Measurements from ENCODE around the gene QPRT.
"Not testable (repeated sequence)": the region's sequence is repeated elsewhere in the genome, so short reads cannot be mapped to it uniquely, and the experiment has no call there.

QPRT gene

GRCh38 chr16:29712809-29713208 lies 33.8 kb downstream of the QPRT start:
- in situ Hi-C loops (cut with MboI; ENCODE audit: low sequenced_read_pairs) = no loop called here

- in situ Hi-C loops (cut with MboI; ENCODE audit: low sequenced_read_pairs) = no loop called here
These were observed 35.4 kb downstream of the QPRT start for GRCh38 chr16:29714396-29714795.

- in situ Hi-C loops (cut with MboI; ENCODE audit: low sequenced_read_pairs) = no loop called here
These were observed 36.0 kb downstream of the QPRT start for GRCh38 chr16:29714972-29715371.

- in situ Hi-C loops (cut with MboI; ENCODE audit: low sequenced_read_pairs) = no loop called here
These were observed 38.1 kb downstream of the QPRT start for GRCh38 chr16:29717113-29717512.

GRCh38 chr16:29719063-29719462 lies 40.1 kb downstream of the QPRT start:
- in situ Hi-C loops (cut with MboI; ENCODE audit: low sequenced_read_pairs) = no loop called here

GRCh38 chr16:29720703-29721102 lies 41.7 kb downstream of the QPRT start:
- in situ Hi-C loops (cut with MboI; ENCODE audit: low sequenced_read_pairs) = no loop called here

GRCh38 chr16:29721167-29721879 lies 42.3 kb downstream of the QPRT start:
- in situ Hi-C loops (cut with MboI; ENCODE audit: low sequenced_read_pairs) = not testable (repeated sequence)

- in situ Hi-C loops (cut with MboI; ENCODE audit: low sequenced_read_pairs) = no loop called here
These were observed 47.9 kb downstream of the QPRT start for GRCh38 chr16:29726845-29727377.

- in situ Hi-C loops (cut with MboI; ENCODE audit: low sequenced_read_pairs) = no loop called here
These were observed 48.5 kb downstream of the QPRT start for GRCh38 chr16:29727452-29727851.

- in situ Hi-C loops (cut with MboI; ENCODE audit: low sequenced_read_pairs) = no loop called here
These were observed 50.1 kb downstream of the QPRT start for GRCh38 chr16:29729116-29729521.

GRCh38 chr16:29730649-29731048 lies 51.7 kb downstream of the QPRT start:
- in situ Hi-C loops (cut with MboI; ENCODE audit: low sequenced_read_pairs) = no loop called here

- in situ Hi-C loops (cut with MboI; ENCODE audit: low sequenced_read_pairs) = not testable (repeated sequence)
These were observed 53.0 kb downstream of the QPRT start for GRCh38 chr16:29731768-29732601.

- in situ Hi-C loops (cut with MboI; ENCODE audit: low sequenced_read_pairs) = no loop called here
These were observed 55.8 kb downstream of the QPRT start for GRCh38 chr16:29734786-29735185.

GRCh38 chr16:29736112-29736511 lies 57.1 kb downstream of the QPRT start:
- in situ Hi-C loops (cut with MboI; ENCODE audit: low sequenced_read_pairs) = no loop called here

- in situ Hi-C loops (cut with MboI; ENCODE audit: low sequenced_read_pairs) = no loop called here
These were observed 57.8 kb downstream of the QPRT start for GRCh38 chr16:29736764-29737163.

GRCh38 chr16:29737713-29738112 lies 58.7 kb downstream of the QPRT start:
- in situ Hi-C loops (cut with MboI; ENCODE audit: low sequenced_read_pairs) = no loop called here

- in situ Hi-C loops (cut with MboI; ENCODE audit: low sequenced_read_pairs) = no loop called here
These were observed 59.5 kb downstream of the QPRT start for GRCh38 chr16:29738514-29738913.

GRCh38 chr16:29739927-29740629 lies 61.1 kb downstream of the QPRT start:
- in situ Hi-C loops (cut with MboI; ENCODE audit: low sequenced_read_pairs) = not testable (repeated sequence)

- in situ Hi-C loops (cut with MboI; ENCODE audit: low sequenced_read_pairs) = not testable (repeated sequence)
These were observed 61.6 kb downstream of the QPRT start for GRCh38 chr16:29740630-29741015.

- in situ Hi-C loops (cut with MboI; ENCODE audit: low sequenced_read_pairs) = no loop called here
These were observed 63.8 kb downstream of the QPRT start for GRCh38 chr16:29742683-29743275.

- in situ Hi-C loops (cut with MboI; ENCODE audit: low sequenced_read_pairs) = no loop called here
These were observed 64.5 kb downstream of the QPRT start for GRCh38 chr16:29743475-29743826.

Data from HL-60/S4 (cell line).